GM21737 (cell line): ENCODE results near the gene CPNE4.
A peak's percentile ranks its signal among the peaks of the same experiment; 100 is the strongest.
"Not testable (repeated sequence)": the region's sequence is repeated elsewhere in the genome, so short reads cannot be mapped to it uniquely, and the experiment has no call there.

Experiments
- ATAC-seq: cut with Tn5 transposase; IDR thresholded peaks from one replicate; pipeline ENCODE4 v1.9.1; 2021; ENCODE audit warnings: mild to moderate bottlenecking, moderate library complexity; ENCODE audit not compliant: unreplicated experiment

CPNE4 gene

GRCh38 chr3:131546441-131546840 is 488.4 kb downstream of the CPNE4 start:
- ATAC-seq = no peak

- ATAC-seq = no peak
These were observed 490.3 kb downstream of the CPNE4 start for GRCh38 chr3:131544557-131544956.

GRCh38 chr3:131543714-131544113 is 491.1 kb downstream of the CPNE4 start:
- no peak for ATAC-seq

GRCh38 chr3:131541288-131541687 is 493.5 kb downstream of the CPNE4 start:
- ATAC-seq = no peak

GRCh38 chr3:131540821-131541220 is 494.0 kb downstream of the CPNE4 start:
- ATAC-seq = no peak

- ATAC-seq = no peak
These were observed 494.7 kb downstream of the CPNE4 start for GRCh38 chr3:131540143-131540542.

- no peak for ATAC-seq
These were observed 495.8 kb downstream of the CPNE4 start for GRCh38 chr3:131538968-131539367.

GRCh38 chr3:131537531-131537930 is 497.3 kb downstream of the CPNE4 start:
- no peak for ATAC-seq

GRCh38 chr3:131535596-131535995 is 499.2 kb downstream of the CPNE4 start:
- no peak for ATAC-seq

- ATAC-seq = no peak
These were observed 499.7 kb downstream of the CPNE4 start for GRCh38 chr3:131535131-131535530.

GRCh38 chr3:131532645-131533044 is 502.2 kb downstream of the CPNE4 start:
- no peak for ATAC-seq

- no peak for ATAC-seq
These were observed 504.0 kb downstream of the CPNE4 start for GRCh38 chr3:131530843-131531242.

GRCh38 chr3:131530388-131530787 is 504.4 kb downstream of the CPNE4 start:
- no peak for ATAC-seq

GRCh38 chr3:131526801-131527347 is 507.9 kb downstream of the CPNE4 start:
- no peak for ATAC-seq

- ATAC-seq = no peak
These were observed 516.1 kb downstream of the CPNE4 start for GRCh38 chr3:131518680-131519079.

GRCh38 chr3:131505421-131505820 is 529.4 kb downstream of the CPNE4 start:
- ATAC-seq = no peak

GRCh38 chr3:131503320-131503635 is 531.5 kb downstream of the CPNE4 start:
- ATAC-seq = no peak

GRCh38 chr3:131502530-131503319 is 532.1 kb downstream of the CPNE4 start, which contains the start of gene MRPL3:
TSS of gene MRPL3 (minus strand) at chr3:131502971. CDS start at chr3:131502821, 150 bp downstream.
- ATAC-seq = peak; percentile 93

GRCh38 chr3:131501949-131502348 is 532.9 kb downstream of the CPNE4 start:
- ATAC-seq = no peak

GRCh38 chr3:131494706-131495105 is 540.1 kb downstream of the CPNE4 start:
- no peak for ATAC-seq

- ATAC-seq = no peak
These were observed 543.0 kb downstream of the CPNE4 start for GRCh38 chr3:131491775-131492174.

GRCh38 chr3:131491084-131491483 is 543.7 kb downstream of the CPNE4 start:
- no peak for ATAC-seq

- not testable (repeated sequence) for ATAC-seq
These were observed 548.3 kb downstream of the CPNE4 start for GRCh38 chr3:131486545-131486944.
